HG03175 (cell line): Measurements from ENCODE around the gene GPR17.

Source experiments
- ATAC-seq: cut with Tn5 transposase; IDR thresholded peaks from one replicate; pipeline ENCODE4 v1.9.1; 2021; ENCODE audit warnings: mild to moderate bottlenecking, moderate library complexity; ENCODE audit not compliant: unreplicated experiment

Gene GPR17

DNA sequence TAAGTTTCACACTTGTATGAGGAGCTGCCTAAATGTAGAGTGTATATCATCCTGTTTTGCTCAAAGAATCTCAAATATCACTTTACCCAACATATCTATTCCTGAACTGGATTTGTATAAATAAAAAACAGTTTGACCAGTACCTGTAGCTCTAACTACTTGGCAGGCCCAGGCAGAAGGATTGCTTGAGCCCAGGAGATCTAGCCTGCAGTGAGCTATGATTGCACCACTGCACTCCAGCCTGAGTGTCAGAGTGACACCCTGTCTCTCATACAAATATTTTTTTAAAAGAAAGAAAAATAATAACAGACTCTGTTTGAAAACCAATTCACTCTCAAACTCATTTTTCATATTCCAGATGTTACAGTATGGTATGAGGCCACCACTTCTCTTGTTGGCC lies 37.1 kb downstream of the GPR17 start:
- no peak for ATAC-seq

GRCh38 chr2:127683757-127684156 lies 37.8 kb downstream of the GPR17 start:
- no peak for ATAC-seq

DNA sequence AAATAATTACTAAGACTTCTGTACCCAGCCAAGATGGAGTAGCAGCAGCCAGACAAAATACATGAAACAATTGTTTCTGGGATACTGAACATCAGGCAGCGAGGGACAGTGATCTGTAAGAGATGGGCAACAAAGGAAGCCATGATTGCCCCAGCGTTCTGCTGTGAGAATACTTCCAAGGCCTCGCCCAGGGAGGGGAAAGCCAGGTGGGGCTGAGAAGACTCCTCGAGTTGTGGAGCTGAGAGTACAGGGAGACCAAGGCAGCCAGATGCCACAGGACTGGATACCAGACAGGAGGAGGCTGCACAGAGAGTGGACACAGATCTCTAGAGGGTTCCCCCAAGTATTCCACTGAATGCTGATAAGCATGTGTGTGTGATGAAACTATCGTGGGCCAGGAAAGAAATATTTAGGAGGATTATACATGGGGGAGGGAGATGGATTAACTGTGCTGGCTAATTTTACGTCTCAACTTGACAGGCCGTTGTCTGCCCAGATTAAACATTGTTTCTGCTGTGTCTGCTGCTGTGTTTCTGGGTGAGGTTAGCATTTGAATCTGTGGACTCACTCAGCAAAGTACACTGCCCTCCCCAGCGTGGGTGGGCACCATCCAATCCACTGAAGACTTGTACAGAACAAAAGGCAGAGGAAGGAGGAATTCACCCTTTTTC lies 39.6 kb downstream of the GPR17 start:
- no peak for ATAC-seq

DNA sequence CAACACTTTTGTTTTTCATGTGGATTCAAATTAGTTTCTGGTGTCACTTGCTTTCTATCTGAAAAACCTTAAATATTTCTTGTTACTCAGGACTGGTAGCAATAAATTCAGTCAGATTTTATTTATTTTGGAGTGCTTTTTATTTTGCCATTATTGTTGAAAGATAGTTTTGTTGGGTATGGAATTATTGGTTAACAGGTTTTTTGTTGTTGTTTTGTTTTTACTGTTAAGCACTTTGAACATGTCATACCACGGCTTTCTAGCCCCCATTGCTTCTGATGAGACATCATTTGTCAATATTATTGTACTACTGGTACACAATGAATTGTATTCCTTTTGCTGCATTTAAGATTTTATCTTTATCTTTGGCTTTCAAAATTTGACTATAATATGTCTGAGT lies 42.5 kb downstream of the GPR17 start:
- ATAC-seq = no peak

DNA sequence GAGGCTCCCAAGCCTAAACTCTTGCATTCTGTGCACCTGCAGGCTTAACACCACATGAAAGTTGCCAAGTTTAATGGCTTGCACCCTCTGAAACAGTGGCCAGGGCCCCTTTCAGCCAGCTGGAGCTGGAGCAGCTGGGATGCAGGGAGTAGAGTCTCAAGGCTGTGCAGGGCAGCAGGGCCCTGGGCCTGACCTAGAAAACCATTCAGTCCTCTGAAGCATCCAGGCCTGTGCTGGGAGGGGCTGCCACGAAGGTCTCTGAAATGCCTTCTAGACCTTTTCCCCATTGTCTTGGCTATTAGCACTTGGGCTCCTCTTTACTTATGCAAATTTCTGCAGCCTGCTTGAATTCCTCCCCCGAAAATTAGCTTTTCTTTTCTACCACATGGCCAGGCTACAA lies 44.7 kb downstream of the GPR17 start:
- no peak for ATAC-seq

DNA sequence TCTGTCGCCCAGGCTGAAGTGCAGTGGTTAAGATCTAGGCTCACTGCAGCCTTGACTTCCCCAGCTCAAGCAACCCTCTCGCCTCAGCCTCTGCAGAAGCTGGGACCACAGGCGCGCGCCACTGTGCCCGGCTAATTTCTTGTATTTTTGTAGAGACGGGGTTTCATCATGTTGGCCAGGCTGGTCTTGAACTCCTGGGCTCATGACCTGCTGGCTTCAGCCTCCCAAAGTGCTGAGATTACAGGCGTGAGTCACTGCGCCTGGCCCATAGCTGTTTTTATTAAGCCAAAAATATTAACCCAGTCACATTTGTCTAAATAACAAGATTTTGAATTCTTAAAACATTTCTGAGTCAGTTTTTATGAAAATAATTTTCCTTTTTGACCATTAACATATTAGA lies 49.0 kb downstream of the GPR17 start:
- ATAC-seq = no peak

- no peak for ATAC-seq
These were observed 49.8 kb downstream of the GPR17 start for GRCh38 chr2:127695491-127696472.

- no peak for ATAC-seq
These were observed 51.7 kb downstream of the GPR17 start for GRCh38 chr2:127697482-127698180.

DNA sequence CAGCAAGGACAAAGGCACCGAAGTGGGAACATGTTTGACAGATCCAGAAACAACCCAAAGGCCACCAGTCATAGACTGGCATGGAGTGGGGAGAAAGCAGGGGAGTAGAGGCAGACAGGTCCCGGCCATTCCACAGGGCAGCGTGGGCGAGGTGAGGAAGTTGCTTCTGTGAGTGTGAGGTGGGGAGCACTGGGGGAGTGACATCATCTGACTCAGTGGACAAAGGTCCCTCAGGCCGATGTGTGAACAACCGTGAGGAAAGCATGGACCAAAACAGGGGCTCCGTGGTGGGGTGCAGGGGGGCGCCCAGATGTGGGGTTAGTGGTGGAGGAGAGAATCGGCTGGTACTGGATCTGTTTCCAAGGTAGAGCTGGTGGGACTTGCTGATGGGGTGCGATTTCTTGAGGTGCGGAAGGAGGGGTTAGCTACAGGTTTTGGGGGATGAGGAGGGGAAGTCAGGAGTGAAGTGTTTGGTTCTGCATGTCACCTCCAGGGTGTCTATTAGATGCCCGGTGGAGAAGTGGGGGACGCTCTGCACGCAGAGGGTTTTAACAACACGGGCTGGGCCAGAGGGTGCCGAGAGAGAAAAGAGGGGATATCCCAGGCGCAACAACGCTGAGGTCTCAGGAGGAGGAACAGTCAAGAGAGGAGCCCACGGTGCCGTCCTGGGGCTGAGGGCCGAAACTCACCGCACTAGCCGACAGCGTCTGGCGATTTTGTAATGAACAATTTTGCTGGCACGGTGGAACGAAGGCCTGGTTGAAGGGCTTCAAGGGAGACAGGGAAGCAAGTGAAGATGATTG lies 52.8 kb downstream of the GPR17 start:
- ATAC-seq = no peak

DNA sequence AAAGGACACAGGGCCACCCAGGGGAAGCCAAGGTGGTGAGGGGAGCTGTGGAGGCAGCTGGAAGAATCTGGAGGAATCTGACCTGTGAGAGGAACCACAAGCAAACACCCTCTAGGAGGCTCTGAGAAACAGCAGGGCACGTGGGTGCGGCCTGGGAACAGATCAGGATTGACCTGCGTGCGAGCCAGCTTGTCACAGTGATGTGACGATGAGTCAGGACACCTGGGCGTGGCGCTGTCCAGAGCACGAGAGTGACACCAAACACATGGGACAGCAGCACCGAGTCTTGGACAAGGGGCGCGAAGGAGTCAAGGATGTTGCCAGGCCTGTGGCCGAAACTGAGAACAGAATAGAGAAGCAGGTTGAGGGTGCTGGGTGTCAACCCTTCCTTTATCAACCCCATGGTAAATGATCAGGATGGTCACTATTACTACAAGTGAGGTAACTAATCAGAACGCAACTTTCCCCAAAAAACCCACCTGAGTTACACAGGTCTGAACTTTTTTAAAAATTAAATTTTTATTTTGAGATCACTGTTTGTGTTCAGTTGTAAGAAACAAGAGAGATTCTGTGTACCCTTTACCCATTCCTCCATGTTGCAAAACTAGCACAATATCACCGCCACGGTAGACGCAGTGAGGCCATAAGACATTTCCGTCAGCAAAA lies 54.7 kb downstream of the GPR17 start:
- ATAC-seq = peak; percentile 72

- peak; percentile 62 for ATAC-seq
These were observed 55.3 kb downstream of the GPR17 start, which contains the start of gene SFT2D3 for GRCh38 chr2:127701193-127701650. TSS of gene SFT2D3 (plus strand) at chr2:127701497. CDS start at chr2:127701529, 32 bp downstream.

- ATAC-seq = peak; percentile 51
These were observed 55.9 kb downstream of the GPR17 start for GRCh38 chr2:127701651-127702394.
